MM.1S (cell line): ENCODE results near the gene BICD1.
"Not testable (repeated sequence)": the region's sequence is repeated elsewhere in the genome, so short reads cannot be mapped to it uniquely, and the experiment has no call there.

Source experiments
- DNase-seq: peaks from one replicate; pipeline ENCODE4 v3.0.0-alpha.2; 2015
- H2AFZ ChIP-seq: fragments of 300-600 bp; sonication (generic); 2 replicates; pipeline ENCODE4 v1.6.0; 2016; ENCODE audit warnings: antibody characterized with exemption, low read length
- H3F3A ChIP-seq: fragments of 300-600 bp; sonication (generic); 2 replicates; pipeline ENCODE4 v1.6.1; 2016; ENCODE audit warnings: mild to moderate bottlenecking, antibody characterized with exemption, low read length, moderate library complexity, mixed read lengths; ENCODE audit not compliant: insufficient read depth
- H3K27ac ChIP-seq: fragments of 300-600 bp; sonication (generic); 2 replicates; pipeline ENCODE4 v1.5.1; 2016; ENCODE audit warnings: mild to moderate bottlenecking, low read length
- H3K27me3 ChIP-seq: fragments of 300-600 bp; sonication (generic); replicated peaks from 2 replicates; pipeline ENCODE4 v1.6.0; 2016; ENCODE audit warnings: low read length; ENCODE audit not compliant: insufficient read depth
- H3K36me3 ChIP-seq: fragments of 300-600 bp; sonication (generic); replicated peaks from 2 replicates; pipeline ENCODE4 v1.6.1; 2016; ENCODE audit warnings: mild to moderate bottlenecking, low read length, mixed read lengths; ENCODE audit not compliant: insufficient read depth
- H3K4me1 ChIP-seq: fragments of 300-600 bp; sonication (generic); 2 replicates; pipeline ENCODE4 v1.6.1; 2016; ENCODE audit warnings: low read length, mixed read lengths
- H3K4me2 ChIP-seq: fragments of 300-600 bp; sonication (generic); 2 replicates; pipeline ENCODE4 v1.6.0; 2016; ENCODE audit warnings: low read depth, low read length
- H3K4me3 ChIP-seq: fragments of 300-600 bp; sonication (generic); 2 replicates; pipeline ENCODE4 v1.5.1; 2016; ENCODE audit warnings: low read length, mixed read lengths
- H3K79me2 ChIP-seq: fragments of 300-600 bp; sonication (generic); 2 replicates; pipeline ENCODE4 v1.6.1; 2016; ENCODE audit warnings: mixed run types, low read length, mixed read lengths
- H3K9ac ChIP-seq: fragments of 300-600 bp; sonication (generic); 2 replicates; pipeline ENCODE4 v1.6.1; 2016; ENCODE audit warnings: low read length, mixed read lengths
- H3K9me2 ChIP-seq: fragments of 300-600 bp; sonication (generic); replicated peaks from 2 replicates; pipeline ENCODE4 v1.6.1; 2016; ENCODE audit warnings: mild to moderate bottlenecking, low read length, mixed read lengths; ENCODE audit not compliant: insufficient read depth
- H3K9me3 ChIP-seq: fragments of 300-600 bp; sonication (generic); replicated peaks from 2 replicates; pipeline ENCODE4 v1.6.1; 2016; ENCODE audit warnings: mild to moderate bottlenecking, low read length, mixed read lengths; ENCODE audit not compliant: insufficient read depth
- H4K20me1 ChIP-seq: fragments of 300-600 bp; sonication (generic); 2 replicates; pipeline ENCODE4 v1.6.1; 2016; ENCODE audit warnings: mild to moderate bottlenecking, low read length, moderate library complexity, mixed read lengths; ENCODE audit not compliant: insufficient read depth
- EZH2 ChIP-seq: fragments of 300-600 bp; sonication (generic); optimal IDR thresholded peaks from 2 replicates; pipeline ENCODE3; 2017; ENCODE audit warnings: low read depth, mild to moderate bottlenecking, antibody characterized with exemption, low read length, mixed read lengths
- EZH2phosphoT487 ChIP-seq: fragments of 300-600 bp; sonication (generic); IDR thresholded peaks from 2 replicates; pipeline ENCODE4 v1.6.1; 2018; ENCODE audit warnings: antibody characterized with exemption, low read length
- TF ChIP-seq, protein P1 (sequence below): fragments of 300-600 bp; sonication (generic); IDR thresholded peaks from 2 replicates; pipeline ENCODE4 v1.5.1; 2016; ENCODE audit warnings: antibody characterized with exemption, low read length, mixed read lengths

Gene BICD1

DNA sequence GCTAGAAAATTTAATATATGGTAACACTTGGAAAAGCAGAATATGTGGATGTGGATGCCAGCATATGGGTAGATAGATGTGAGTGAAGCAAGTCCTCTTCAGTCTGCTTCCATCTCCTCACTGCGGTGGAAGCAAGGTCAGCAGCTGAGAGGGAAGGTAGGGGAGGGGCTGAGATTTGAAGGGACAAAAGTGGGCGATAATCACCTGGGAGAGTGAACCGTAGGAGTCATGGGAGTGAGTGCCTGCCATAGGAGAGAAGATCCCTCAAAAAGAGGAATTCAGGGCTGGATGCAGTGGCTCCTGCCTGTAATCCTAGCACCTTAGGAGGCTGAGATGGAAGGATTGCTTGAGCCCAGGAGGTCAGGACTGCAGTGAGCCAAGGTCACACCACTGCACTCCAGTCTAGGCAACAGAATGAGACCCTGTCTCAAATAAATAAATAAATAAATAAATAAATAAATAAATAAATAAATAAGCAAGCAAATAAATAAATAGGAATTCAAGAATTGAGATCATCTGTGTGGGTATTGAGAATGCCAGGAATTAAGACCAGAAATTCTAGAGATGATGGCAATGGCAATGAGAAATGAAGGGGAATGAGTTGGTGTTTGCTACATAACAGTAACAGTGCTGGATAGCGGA, 123.4 kb downstream of the BICD1 start:
- Histone ChIP-seq H3K4me3 (no peak overlapping the region), H3K9me2 (no peaks in the 10 kb centered on the region), H4K20me1 (no peaks in the 10 kb centered on the region), H3K4me2 (no peak overlapping the region), H3F3A (no peaks in the 10 kb centered on the region), H3K27me3 (no peaks in the 10 kb centered on the region), H3K4me1 (no peaks in the 10 kb centered on the region), H2AFZ (no peak overlapping the region), H3K9ac (no peak overlapping the region), H3K9me3 (no peaks in the 10 kb centered on the region), H3K36me3 (no peaks in the 10 kb centered on the region), H3K79me2 (no peaks in the 10 kb centered on the region), H3K27ac (no peak overlapping the region)
- TF ChIP-seq EZH2phosphoT487 (no peak), EZH2 (no peak)
- TF ChIP-seq, protein P1, sequence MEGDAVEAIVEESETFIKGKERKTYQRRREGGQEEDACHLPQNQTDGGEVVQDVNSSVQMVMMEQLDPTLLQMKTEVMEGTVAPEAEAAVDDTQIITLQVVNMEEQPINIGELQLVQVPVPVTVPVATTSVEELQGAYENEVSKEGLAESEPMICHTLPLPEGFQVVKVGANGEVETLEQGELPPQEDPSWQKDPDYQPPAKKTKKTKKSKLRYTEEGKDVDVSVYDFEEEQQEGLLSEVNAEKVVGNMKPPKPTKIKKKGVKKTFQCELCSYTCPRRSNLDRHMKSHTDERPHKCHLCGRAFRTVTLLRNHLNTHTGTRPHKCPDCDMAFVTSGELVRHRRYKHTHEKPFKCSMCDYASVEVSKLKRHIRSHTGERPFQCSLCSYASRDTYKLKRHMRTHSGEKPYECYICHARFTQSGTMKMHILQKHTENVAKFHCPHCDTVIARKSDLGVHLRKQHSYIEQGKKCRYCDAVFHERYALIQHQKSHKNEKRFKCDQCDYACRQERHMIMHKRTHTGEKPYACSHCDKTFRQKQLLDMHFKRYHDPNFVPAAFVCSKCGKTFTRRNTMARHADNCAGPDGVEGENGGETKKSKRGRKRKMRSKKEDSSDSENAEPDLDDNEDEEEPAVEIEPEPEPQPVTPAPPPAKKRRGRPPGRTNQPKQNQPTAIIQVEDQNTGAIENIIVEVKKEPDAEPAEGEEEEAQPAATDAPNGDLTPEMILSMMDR = no peak
- no peak for DNase-seq

DNA sequence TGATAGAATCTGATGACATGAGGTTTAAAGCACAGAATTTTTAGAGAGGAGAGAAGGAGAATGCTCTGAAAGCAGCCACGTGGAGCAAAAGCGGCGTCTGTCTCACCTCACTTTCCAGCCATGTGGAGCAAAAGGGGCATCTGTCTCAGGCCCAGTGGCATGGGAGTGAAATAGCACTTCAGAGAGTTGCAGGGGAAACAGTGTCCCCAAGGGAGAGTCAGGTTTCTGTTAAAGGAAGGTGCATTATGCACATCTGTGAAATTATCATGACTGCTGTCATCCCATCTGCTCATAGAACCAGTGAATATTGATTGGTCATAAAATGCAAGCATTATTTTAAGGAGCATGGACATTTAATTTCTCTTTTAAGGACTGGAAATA, 124.0 kb downstream of the BICD1 start:
- Histone ChIP-seq H3K9ac (no peak overlapping the region), H3K79me2 (no peaks in the 10 kb centered on the region), H3K9me2 (no peaks in the 10 kb centered on the region), H3F3A (no peaks in the 10 kb centered on the region), H3K9me3 (no peaks in the 10 kb centered on the region), H3K36me3 (no peaks in the 10 kb centered on the region), H4K20me1 (no peaks in the 10 kb centered on the region), H3K4me3 (no peak overlapping the region), H3K4me1 (no peaks in the 10 kb centered on the region), H3K27ac (no peak overlapping the region), H3K4me2 (no peak overlapping the region), H2AFZ (no peak overlapping the region), H3K27me3 (no peaks in the 10 kb centered on the region)
- TF ChIP-seq, protein P1 = no peak
- no peak for TF ChIP-seq EZH2
- no peak for TF ChIP-seq EZH2phosphoT487
- DNase-seq = no peak

DNA sequence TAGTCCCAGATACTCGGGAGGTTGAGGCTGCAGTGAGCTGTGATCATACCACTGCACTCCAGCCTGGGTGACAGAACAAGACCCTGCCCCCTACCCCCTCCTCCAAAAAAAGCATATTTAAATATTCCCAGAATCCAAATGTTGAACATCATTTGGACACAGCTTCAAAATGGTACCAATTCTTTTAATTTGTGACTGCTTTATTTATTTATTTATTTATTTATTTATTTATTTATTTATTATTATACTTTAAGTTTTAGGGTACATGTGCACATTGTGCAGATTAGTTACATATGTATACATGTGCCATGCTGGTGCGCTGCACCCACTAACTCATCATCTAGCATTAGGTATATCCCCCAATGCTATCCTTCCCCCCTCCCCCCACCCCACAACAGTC, 124.7 kb downstream of the BICD1 start:
- not testable (repeated sequence) for H3F3A ChIP-seq, H2AFZ ChIP-seq, H3K79me2 ChIP-seq, H4K20me1 ChIP-seq, H3K9me2 ChIP-seq, H3K27ac ChIP-seq, DNase-seq, H3K9me3 ChIP-seq, H3K9ac ChIP-seq, H3K4me1 ChIP-seq, H3K27me3 ChIP-seq, H3K36me3 ChIP-seq, H3K4me3 ChIP-seq, H3K4me2 ChIP-seq

DNA sequence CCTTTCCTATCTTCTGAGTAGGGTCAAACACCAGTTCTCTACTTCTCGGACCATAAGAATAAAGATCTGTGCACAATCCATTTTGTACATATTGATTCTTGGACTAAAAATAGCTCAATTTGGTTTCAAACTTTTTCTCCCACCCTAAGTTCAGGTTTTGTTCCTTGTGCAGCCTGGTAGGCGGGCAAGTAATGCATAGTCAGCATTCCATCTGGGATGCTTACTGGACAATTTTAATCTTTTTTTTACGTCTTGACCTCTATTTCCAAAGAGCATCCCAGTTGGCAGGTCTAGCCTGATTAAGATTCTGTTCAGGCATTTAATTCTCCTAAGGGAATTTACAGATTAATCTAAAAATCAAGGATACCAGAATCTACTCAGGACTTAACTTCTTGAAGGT, 126.9 kb downstream of the BICD1 start:
- no peaks in the 10 kb centered on the region for H4K20me1 ChIP-seq
- no peak overlapping the region for H3K27ac ChIP-seq
- H2AFZ ChIP-seq = no peak overlapping the region
- H3K9me2 ChIP-seq = no peaks in the 10 kb centered on the region
- no peaks in the 10 kb centered on the region for H3F3A ChIP-seq
- H3K4me1 ChIP-seq = no peaks in the 10 kb centered on the region
- H3K9ac ChIP-seq = no peak overlapping the region
- no peaks in the 10 kb centered on the region for H3K79me2 ChIP-seq
- no peaks in the 10 kb centered on the region for H3K9me3 ChIP-seq
- H3K4me2 ChIP-seq = no peak overlapping the region
- H3K27me3 ChIP-seq = no peaks in the 10 kb centered on the region
- DNase-seq = no peak
- H3K36me3 ChIP-seq = no peaks in the 10 kb centered on the region
- no peak for TF ChIP-seq EZH2
- TF ChIP-seq, protein P1 = no peak
- TF ChIP-seq EZH2phosphoT487 = no peak
- H3K4me3 ChIP-seq = no peak overlapping the region
